CD4-positive, alpha-beta T cell treated with Interleukin-17A for 4 hours (primary cell): ENCODE data around the gene PRMT6.
"Not testable (repeated sequence)": the region's sequence is repeated elsewhere in the genome, so short reads cannot be mapped to it uniquely, and the experiment has no call there.

Source experiments
- DNase-seq: peaks from one replicate; pipeline ENCODE4 v3.0.0-alpha.2; 2020; ENCODE audit warnings: mixed read lengths

PRMT6 gene

DNA sequence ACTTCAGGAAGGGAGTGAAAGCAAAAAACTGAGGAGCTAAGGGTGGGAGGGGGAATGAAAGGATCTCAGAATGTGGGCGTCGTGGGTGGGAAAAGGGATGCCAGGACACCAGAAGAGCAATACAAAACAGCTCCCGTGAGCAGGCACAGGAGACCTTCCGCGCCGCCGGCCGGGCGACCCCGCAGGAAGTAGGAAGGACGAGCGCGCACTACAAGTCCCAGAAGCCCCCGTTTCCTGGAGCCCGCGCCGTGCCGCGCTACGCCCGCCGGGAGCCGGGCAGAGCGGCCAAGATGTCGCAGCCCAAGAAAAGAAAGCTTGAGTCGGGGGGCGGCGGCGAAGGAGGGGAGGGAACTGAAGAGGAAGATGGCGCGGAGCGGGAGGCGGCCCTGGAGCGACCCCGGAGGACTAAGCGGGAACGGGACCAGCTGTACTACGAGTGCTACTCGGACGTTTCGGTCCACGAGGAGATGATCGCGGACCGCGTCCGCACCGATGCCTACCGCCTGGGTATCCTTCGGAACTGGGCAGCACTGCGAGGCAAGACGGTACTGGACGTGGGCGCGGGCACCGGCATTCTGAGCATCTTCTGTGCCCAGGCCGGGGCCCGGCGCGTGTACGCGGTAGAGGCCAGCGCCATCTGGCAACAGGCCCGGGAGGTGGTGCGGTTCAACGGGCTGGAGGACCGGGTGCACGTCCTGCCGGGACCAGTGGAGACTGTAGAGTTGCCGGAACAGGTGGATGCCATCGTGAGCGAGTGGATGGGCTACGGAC lies at the start of gene PRMT6:
TSS of gene PRMT6 (plus strand) at position 249 of the 771 bp plus-strand sequence. CDS start at position 291, 42 bp downstream.
- peak; percentile 84 for DNase-seq

DNA sequence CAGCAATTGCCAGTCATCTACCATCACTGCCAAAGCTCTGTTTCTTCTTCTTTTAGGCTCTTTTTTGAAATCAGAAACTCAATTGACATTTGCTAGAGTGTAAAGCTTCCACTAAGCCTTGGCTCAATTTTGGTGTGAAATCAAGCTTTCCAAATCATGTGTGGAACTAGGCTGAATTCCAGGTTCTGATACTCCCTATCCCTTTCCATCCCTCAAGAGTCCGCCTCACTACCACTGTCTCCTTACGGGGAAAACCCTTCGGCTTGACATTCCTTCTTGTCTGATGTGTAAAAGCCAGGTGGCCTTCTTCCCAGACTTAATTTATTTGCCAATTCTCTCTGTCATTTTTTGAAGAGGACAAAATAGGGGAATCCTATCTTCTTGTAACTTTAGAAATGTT lies 47.2 kb upstream of the PRMT6 start:
- DNase-seq = no peak

DNA sequence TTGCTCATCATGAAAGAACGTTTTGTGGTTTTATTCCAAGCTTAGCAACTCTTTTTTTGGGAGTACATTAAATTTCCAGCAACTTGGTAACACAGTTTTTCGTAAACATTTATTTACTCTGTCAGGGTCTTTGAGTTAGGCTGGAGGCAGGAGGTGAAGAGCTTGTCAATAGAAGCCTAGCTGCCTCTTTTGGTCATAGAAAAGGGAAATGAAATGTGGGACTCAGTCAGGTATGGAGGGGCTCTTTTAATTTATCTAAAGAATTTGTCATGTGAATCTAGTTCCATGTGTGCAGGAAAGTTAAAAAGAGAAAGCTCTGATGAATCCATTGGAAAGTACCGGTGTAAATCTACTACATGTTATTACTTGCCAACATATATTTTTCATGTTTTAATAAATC lies 45.9 kb upstream of the PRMT6 start:
- no peak for DNase-seq

DNA sequence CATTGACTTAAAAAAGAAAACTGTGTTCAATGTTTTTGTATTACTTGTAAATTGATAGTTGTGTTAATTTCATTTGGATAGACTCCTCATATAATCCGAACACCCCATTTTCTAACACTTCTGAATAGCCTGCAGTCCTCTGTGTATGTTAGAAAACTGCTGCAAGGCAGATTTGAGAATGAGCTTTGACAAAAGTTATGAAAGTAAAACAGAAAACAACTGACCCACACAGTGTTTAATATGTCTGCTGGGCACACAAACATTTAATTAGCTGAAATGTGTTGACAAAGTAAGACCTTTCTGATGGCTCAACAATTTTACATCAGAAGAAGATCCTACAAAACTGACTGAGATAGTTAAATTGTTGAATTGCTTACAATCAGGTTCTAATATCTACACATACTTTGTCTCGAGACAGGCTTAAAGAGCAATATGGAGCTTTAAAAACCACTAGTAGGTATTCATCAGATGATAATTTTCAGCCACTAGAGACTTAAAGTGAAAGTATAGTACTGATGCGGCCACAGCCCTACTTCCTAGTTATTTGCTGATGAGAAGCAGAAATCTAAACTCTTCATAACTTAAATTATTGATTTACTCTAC lies 40.0 kb upstream of the PRMT6 start:
- no peak for DNase-seq

DNA sequence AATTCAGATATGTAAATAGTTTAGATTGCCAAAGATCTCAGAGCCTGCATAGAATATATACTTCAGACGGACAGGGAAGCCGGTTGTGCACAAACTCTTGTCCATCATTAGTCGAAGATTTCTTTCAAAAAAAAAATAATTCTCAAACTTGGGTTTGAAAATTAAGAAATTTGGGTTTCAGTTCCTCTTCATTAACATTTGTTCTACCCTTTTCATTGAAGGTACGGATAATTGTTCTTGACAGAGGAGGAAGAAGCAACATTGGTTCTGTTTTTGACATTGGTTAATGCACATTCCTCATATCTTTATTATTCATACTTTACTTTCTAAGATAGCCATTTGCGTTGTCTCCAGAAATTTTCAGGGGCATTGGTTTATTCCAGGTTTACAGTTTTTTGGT lies 38.0 kb upstream of the PRMT6 start:
- no peak for DNase-seq

DNA sequence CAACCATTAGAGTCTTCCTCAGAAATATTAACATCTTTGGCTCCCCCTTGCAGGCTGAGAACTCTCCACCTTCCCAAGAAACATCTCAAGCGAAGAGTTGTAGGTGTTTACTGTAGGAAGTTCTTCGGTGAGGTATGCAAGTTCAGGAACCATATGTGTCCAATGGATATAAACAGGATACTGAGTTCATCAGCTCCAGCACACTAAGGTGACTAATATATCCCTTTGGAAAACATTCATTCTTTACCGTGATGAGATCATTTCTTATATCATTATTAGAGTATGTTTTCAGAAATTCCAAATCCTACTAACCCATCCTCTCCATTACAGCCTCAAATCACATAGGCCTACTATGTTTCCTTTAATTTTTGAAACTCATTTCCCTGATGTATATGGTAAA lies 37.3 kb upstream of the PRMT6 start:
- no peak for DNase-seq

DNA sequence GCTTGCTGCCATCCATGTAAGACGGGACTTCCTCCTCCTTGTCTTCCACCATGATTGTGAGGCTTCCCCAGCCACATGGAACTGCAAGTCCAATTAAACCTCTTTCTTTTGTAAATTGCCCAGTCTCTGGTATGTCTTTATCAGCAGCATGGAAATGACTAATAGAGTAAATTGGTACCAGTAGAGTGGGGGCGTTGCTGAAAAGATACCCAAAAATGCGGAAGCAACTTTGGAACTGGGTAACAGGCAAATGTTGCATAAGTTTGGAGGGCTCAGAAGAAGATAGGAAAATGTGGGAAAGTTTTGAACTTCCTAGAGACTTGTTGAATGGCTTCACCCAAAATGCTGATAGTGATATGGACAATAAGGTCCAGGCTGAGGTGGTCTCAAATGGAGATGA lies 17.6 kb upstream of the PRMT6 start:
- DNase-seq = not testable (repeated sequence)

DNA sequence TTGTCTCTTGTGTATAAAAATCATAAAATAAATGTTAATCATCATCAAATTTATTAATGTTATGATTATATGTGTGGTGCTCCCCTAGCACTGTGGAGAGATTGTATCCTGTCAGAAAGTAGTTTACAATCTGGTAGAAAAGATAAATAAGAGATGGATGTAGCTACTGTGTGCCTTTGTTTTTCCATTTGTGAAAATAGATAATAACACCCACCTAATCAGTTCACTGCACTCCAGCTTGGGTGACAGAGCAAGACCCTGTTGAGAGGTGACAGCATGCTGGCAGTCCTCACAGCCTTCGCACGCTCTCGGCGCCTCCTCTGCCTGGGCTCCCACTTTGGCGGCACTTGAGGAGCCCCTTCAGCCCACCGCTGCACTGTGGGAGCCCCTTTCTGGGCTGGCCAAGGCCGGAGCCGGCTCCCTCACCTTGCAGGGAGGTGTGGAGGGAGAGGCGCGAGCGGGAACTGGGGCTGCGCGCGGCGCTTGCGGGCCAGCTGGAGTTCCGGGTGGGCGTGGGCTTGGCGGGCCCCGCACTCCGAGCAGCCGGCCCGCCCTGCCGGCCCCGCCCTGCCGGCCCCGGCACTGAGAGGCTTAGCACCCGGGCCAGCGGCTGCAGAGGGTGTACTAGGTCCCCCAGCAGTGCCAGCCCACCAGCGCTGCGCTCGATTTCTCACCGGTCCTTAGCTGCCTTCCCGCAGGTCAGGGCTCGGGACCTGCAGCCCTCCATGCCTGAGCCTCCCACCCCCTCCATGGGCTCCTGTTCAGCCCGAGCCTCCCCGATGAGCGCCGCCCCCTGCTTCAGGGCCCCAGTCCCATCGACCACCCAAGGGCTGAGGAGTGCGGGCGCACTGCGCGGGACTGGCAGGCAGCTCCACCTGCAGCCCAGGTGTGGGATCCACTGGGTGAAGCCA lies 11.9 kb upstream of the PRMT6 start:
- not testable (repeated sequence) for DNase-seq

DNA sequence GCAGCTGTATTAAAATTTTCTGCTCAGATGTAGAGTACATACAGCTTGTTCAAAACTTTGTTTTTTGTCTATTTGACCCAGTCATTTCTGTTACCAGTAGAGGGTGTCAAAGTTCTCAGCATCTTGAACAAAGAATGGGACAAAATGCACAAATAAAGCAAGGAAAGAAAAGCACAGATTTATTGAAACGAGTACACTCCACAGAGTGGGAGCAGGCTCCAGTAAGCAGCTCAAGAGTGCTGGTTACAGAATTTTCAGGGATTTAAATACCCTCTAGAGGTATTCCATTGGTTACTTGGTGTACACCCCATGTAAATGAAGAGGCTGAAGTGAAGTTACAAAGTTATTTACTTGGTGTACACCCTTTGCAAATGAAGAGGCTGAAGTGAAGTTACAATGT lies 8.9 kb upstream of the PRMT6 start:
- no peak for DNase-seq

DNA sequence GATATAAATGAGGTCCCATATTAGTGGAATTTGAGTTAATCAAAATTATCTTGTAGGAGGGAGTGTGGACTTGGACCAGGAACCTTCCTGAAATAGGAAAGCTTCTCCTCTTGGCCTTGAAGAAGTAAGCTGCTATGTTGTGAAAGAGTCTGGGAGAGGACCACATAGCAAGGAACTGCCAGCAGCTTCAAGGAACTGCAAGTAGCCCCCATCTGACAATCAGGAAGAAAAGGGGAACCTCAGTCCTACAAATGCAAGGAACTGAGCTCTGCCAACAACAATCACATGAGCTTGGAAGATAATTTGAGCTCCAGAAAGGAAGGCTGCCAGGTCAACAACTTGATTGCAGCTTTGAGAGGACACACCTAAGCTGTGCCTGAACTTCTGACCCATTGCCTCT lies 8.2 kb upstream of the PRMT6 start:
- no peak for DNase-seq

DNA sequence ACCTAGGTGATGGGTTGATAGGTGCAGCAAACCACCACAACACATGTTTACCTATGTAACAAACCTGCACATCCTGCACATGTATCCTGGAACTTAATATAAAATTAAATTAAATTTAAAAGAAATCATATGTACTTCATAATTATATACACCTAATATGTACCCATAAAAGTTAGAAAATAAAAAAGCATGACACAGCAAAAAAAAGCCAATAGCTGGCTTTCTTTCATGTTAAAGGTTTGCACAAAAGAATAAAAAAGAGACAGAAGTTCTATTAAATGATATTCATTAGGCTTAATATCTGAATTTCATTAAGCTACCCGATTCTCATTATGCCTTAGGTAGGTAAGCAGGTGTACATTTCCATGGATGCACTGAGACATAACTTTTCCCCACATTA lies 5.2 kb upstream of the PRMT6 start:
- DNase-seq = no peak

DNA sequence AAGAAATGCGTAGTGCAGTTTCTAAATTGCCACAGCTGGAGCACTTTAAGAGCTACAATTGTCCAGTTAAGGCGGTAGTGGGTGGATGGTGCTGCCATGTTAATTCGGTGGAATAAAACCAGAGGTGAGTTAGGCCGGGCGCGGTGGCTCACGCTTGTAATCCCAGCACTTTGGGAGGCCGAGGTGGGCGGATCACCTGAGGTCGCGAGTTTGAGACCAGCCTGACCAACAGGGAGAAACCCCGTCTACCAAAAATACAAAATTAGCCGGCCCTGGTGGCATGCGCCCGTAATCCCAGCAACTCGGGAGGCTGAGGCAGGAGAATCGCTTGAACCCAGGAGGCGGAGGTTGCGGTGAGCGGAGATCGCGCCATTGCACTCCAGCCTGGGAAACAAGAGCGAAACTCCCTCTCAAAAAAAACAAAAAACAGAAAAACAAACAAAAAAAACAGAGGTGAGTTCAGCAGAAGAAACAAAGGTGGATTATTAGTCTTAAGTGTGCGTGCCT lies 502 bp upstream of the PRMT6 start:
- not testable (repeated sequence) for DNase-seq

DNA sequence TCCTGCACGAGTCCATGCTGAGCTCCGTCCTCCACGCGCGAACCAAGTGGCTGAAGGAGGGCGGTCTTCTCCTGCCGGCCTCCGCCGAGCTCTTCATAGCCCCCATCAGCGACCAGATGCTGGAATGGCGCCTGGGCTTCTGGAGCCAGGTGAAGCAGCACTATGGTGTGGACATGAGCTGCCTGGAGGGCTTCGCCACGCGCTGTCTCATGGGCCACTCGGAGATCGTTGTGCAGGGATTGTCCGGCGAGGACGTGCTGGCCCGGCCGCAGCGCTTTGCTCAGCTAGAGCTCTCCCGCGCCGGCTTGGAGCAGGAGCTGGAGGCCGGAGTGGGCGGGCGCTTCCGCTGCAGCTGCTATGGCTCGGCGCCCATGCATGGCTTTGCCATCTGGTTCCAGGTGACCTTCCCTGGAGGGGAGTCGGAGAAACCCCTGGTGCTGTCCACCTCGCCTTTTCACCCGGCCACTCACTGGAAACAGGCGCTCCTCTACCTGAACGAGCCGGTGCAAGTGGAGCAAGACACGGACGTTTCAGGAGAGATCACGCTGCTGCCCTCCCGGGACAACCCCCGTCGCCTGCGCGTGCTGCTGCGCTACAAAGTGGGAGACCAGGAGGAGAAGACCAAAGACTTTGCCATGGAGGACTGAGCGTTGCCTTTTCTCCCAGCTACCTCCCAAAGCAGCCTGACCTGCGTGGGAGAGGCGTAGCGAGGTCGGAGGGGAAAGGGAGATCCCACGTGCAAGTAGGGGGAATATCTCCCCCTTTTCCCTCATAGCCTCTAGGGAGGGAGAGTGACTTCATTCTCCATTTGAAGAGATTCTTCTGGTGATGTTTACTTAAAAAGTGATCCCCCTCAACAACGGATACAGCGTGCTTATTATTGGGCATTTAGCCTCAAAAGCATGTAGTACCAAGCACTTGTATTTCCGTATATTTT lies 991 bp downstream of the PRMT6 start:
- DNase-seq = peak; percentile 40

DNA sequence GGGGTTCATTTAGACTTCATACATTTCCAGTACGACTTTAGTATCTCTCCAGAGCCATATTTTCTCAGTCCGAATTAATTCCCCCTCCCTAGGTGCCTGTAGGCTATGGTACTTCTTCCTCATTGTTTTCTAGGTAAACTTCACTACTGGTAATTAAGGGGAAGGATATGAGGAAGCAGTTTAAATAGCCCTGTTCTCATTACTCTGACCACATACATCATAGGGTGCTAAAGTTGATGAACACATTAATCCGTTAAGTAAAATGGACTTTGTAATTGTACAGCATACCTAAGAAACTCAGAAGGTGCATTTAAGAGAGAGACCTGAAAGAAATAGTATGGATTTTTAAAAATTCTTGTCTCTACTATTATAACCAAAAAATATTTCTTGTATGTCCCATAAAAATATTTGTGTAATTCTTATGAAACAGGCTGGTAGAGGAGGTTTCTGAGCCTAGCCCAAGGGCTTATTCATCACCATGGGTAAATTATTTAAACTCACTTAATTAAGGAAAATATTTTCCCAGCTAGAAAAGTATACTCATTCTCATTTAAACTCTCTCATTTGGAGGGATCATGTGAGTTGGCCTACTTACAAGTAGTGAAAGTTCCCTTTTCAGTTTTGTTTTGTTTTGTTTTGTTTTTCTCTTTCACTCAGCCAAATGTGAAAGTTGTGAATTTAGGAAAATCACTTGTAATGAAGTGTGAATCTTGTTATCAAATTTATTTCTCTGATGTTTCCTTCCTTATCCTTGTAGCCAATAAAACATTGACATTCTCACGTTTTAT lies 2.0 kb downstream of the PRMT6 start:
- DNase-seq = no peak

DNA sequence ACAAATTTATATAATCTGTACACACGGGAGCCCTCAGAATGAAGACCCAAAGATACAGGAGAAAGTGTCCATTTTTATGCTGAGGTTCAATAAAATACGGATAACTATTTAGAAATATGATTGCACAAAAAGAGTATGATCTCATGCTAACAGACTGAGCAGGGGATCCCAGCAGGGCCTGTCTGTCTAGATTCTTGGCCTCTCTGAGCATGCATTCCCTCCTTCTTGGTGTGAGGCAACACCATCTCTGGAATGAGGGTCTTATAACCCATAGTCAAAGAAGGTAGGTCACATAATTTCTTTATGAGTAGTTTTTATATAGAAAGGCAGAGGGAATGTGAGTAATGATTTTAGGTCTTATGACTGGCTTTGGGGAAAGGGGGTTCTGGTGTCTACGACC lies 5.4 kb downstream of the PRMT6 start:
- no peak for DNase-seq

DNA sequence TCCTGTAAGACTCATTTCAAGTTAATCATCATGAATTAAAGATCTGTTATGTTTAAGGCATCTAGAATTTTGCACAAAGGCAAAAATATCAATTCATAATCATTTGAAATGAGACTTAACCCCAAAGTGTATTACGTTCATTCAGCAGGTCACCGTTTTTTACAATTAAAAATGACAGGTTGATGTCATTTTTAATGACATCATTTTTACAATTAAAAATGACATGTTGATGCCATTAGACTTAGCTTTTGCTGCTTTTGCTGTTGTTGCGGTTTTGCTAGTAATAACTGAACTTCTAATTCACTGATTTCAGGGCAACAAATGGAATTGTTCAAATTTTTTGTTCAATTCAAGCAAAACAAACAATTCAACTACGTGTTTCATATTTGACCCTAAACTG lies 17.0 kb downstream of the PRMT6 start:
- DNase-seq = no peak

DNA sequence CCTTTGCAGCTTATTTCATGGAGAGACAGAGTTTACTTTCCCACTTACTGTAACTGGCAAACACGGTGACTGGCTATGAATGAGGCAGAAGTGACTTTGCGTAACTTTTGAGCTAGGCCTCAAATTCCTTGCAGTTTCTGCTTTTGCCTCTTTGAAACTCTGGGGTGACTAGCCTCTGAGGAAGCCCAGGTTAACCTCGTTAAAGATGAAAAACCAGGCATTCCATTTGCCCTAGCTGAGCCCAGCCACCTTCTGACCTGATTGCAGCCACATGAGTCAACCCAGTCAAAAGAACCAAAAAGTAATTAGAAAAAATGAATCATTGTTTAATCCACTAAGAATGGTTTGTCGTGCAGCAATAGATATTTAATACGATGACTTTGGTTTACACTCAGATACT lies 20.4 kb downstream of the PRMT6 start:
- DNase-seq = no peak

DNA sequence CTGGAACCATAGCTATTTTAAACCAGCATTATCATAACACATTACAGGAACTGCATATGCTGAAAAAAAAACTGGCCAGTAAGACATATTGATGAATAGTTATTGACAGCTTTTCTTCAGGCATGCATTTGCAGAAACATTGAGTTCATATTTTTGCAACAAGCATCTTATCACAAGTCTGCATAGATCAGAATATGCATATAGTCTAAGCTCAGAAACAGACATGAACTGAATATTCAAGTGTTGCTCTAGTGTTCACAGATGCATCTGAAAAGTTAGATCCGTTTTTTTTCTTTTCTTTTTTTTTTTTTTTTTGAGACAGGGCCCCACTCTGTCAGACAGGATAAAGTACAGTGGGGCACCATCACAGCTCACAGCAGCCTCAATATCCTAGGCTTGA lies 22.8 kb downstream of the PRMT6 start:
- DNase-seq = no peak

DNA sequence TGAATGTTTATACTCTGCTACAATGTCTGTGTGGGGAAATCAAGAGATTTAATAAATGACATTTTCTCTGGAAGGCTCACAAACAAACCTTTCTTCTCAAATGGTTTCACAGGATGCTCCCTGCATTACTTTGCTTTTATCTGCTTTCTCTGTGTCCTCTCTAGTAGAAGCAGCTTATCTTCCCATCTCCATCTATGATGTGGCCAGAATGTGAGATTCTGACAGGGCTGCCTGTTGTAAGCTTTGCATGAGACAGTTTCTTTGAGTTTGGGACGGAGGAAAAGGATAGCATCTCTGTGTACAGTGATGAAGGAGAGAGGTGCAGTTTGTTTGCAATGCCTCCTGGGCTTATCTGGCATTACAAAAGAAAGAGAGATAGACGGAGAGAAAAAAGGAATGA lies 24.6 kb downstream of the PRMT6 start:
- no peak for DNase-seq

DNA sequence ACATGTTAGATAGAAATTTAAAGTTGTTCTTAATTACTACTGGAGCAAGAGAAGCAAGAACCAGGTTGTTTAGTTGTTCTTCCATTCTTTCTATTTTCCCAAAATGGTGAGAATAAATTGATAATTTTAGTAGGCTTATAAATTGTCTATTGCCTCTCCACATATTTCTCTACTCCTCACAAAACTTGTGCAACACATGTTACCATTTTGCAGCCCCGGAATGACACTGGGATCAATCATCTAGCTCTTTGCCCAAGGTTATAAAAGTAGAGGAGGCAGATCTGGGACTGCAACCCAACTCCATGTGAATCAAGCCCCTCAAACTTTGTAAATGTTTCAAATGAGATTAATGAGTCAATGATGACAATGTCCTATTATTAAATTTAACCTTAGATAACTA lies 34.9 kb downstream of the PRMT6 start:
- no peak for DNase-seq

DNA sequence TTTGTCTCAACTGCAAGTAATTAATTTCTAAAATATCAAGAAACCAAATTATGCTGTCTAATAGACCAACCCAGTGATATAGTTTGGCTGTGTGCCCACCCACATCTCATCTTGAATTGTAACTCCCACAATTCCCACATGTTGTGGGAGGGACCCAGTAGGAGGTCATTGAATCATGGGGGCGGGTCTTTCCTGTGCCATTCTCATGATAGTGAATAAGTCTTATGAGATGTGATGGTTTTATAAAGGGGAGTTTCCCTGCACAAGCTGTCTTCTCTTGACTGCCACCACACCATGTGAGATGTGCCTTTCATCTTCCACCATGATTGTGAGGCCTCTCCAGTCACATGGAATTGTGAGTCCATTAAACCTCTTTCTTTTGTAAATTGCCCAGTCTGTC lies 36.9 kb downstream of the PRMT6 start:
- DNase-seq = not testable (repeated sequence)

DNA sequence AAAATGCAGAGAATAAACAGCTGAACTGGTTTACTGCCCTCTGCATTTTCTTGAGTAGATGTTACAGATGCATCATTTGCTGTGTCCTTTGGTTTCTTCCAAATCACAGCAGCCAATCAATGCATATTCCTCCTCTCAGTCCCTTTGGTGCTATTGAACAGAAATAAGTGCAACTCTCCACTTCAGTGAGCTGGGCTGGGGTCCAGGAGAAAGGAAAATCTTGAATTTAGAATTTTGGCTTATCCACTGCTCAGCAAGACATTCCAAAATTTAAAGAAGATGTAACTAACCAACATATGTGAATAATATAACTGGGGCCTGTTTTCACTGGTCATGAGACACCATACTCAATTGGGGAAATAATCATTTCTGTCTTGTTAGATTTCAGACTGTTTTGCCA lies 39.2 kb downstream of the PRMT6 start:
- DNase-seq = no peak
